Measurements from ENCODE around the gene KDM3B. TPM values are rescaled to one million over a fixed set of nuclear protein-coding genes. Genes with fewer than 3 reads are reported as not detected.

KDM3B gene
- total and polyA plus RNA-seq, 12 donors: 11.9 to 57.3 (median 46.7) TPM

DNA sequence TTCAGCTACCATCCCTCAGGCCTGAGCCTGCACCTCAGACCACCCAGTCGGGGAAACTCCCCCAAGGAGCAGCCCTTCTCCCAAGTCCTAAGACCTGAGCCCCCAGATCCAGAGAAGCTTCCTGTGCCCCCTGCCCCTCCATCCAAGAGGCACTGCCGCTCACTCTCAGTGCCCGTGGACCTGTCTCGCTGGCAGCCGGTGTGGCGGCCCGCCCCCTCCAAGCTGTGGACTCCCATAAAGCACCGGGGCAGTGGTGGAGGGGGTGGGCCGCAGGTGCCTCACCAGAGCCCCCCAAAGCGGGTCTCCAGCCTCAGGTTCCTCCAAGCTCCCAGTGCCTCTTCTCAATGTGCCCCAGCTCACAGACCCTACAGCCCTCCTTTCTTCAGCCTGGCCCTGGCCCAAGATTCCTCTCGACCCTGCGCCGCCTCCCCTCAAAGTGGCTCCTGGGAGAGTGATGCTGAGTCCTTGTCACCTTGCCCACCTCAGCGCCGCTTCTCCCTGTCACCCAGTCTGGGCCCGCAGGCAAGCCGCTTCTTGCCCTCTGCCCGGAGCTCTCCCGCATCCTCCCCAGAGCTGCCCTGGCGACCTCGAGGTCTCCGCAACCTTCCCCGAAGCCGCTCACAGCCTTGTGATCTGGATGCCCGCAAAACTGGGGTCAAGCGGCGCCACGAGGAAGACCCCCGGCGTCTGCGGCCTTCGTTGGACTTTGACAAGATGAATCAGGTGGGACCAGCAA lies 7.4 kb upstream of the KDM3B start:
- Histone ChIP-seq H3K36me3 (peaks cover 0 to 88% (median 56%) of the 10 kb centered on the region in 9 donors), H3K4me1 (peaks cover 0 to 28% (median 17%) of the 10 kb centered on the region in 9 donors), H3K4me3 (no peak overlapping the region), H3K9me3 (no peaks in the 10 kb centered on the region), H3K27me3 (no peaks in the 10 kb centered on the region), H3K27ac (no peak overlapping the region)
- ATAC-seq (no peak), DNase-seq (no peak)
- TF ChIP-seq, protein P1, sequence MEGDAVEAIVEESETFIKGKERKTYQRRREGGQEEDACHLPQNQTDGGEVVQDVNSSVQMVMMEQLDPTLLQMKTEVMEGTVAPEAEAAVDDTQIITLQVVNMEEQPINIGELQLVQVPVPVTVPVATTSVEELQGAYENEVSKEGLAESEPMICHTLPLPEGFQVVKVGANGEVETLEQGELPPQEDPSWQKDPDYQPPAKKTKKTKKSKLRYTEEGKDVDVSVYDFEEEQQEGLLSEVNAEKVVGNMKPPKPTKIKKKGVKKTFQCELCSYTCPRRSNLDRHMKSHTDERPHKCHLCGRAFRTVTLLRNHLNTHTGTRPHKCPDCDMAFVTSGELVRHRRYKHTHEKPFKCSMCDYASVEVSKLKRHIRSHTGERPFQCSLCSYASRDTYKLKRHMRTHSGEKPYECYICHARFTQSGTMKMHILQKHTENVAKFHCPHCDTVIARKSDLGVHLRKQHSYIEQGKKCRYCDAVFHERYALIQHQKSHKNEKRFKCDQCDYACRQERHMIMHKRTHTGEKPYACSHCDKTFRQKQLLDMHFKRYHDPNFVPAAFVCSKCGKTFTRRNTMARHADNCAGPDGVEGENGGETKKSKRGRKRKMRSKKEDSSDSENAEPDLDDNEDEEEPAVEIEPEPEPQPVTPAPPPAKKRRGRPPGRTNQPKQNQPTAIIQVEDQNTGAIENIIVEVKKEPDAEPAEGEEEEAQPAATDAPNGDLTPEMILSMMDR (IDR thresholded peaks at IDR 0.05): no peak
- WGBS, 2 donors: 93 to 97% methylated on average over 32 of the region's 32 CpGs
- intact Hi-C loops (cut with DNase I): loop anchor here in 1 of 10 donors (5.0 kb wide), 1 partner anchor 152 kb away; no protein-coding TSS in a partner anchor

DNA sequence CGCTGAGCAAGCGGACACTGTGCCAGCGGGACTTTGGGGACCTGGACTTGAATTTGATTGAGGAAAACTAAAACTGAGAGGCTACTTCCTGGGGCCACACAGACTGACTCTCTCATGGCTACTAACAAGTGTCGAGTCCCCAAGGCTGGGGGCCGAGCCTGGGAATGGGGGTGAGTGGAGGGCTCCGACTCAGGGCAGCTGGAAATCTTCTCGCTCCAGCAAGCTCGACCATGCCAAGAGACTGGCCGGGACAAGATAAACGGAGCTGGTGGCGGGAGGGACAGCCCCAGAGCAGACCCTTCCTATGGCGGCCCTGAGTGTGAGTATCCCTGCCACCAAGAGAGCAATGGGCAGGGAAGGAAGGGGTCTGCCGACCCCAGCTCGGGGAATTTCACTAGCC lies 5.6 kb upstream of the KDM3B start:
- Histone ChIP-seq H3K9me3 (peaks cover 0 to 2% (median 0%) of the 10 kb centered on the region in 11 donors), H3K4me1 (peaks cover 0 to 30% (median 16%) of the 10 kb centered on the region in 9 donors), H3K36me3 (peaks cover 0 to 77% (median 49%) of the 10 kb centered on the region in 9 donors), H3K27me3 (no peaks in the 10 kb centered on the region), H3K27ac (no peak overlapping the region), H3K4me3 (no peak overlapping the region)
- 94 to 95% methylated on average over 14 of the region's 14 CpGs for WGBS, 2 donors
- intact Hi-C loops (cut with DNase I): no loop called here
- ATAC-seq (no peak), DNase-seq (no peak)
- TF ChIP-seq, protein P1 (IDR thresholded peaks at IDR 0.05): no peak

DNA sequence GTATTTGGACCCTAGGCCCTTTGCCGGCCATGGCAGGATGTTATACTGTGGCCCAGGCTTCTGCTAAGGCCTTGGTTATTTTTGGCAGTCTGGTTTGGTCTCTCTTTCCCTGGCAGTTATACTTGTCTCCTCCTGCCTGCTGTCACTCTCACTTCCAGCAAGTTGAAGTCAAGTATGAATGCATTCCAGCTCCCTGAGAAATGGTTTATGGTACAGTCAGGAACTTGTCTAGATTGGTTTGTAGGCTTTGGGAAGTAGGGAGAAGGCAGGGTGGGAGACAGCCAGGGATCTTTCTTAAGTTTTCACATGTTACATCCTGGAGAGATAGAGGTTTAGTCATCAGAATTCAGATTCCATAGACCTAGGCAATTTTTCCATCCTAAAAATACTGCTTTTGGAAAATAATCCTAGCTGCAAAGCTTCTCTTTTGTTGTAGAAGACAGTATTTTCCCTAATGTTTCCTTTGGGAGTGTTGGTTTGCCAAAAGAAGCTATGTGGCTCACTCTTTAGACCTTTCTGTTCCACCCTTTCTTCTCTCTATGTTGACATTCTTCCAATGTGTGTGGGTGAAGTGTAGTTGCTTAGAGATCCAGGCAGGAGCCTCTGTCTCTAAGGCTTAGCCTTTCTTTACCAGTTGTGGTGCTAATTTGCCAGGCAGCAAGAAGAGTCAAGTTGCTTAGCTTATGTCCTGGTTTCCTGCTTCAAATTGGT lies 2.5 kb upstream of the KDM3B start:
- H3K4me3 ChIP-seq: no peak overlapping the region
- intact Hi-C loops (cut with DNase I): loop anchor here in 2 of 10 donors (5.0 to 10.0 kb wide), 2 partner anchors 125 to 142 kb away; no protein-coding TSS in a partner anchor
- DNase-seq: no peak
- no peaks in the 10 kb centered on the region for H3K27me3 ChIP-seq
- peaks cover 0 to 47% (median 37%) of the 10 kb centered on the region in 9 donors for H3K36me3 ChIP-seq
- 48 to 71% methylated on average over 1 of the region's 1 CpG for WGBS, 2 donors
- TF ChIP-seq, protein P1 (IDR thresholded peaks at IDR 0.05): no peak
- peaks cover 0 to 7% (median 5%) of the 10 kb centered on the region in 11 donors for H3K9me3 ChIP-seq
- H3K4me1 ChIP-seq: peaks cover 4 to 48% (median 30%) of the 10 kb centered on the region in 9 donors
- ATAC-seq: peak in 5 of 8 donors; percentile 7 to 50 (median 20)
- H3K27ac ChIP-seq: peak overlapping the region in 8 of 10 donors; percentile 28 to 98 (median 56)

DNA sequence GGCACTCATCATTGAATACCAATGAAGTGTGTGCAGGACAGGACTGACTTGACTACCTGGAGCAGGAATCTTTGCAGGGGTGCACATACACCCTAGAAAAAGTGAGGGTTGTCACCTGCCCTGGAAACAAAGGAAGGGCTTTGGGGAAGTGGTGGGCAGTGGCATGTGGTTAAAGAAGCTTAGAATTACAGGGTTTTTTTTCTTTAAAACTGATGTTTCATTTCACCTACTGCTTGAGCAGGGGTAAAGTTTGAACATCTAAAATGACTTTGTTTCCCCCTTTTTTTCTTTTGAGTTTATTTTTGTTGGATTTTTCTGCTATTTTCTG lies 2.0 kb upstream of the KDM3B start:
- Histone ChIP-seq H3K27me3 (no peaks in the 10 kb centered on the region), H3K4me3 (no peak overlapping the region), H3K27ac (peak overlapping the region in 8 of 10 donors; percentile 28 to 98 (median 56)), H3K4me1 (peaks cover 7 to 53% (median 35%) of the 10 kb centered on the region in 9 donors), H3K9me3 (peaks cover 0 to 7% (median 5%) of the 10 kb centered on the region in 11 donors), H3K36me3 (peaks cover 0 to 42% (median 32%) of the 10 kb centered on the region in 9 donors)
- ATAC-seq (no peak), DNase-seq (no peak)
- intact Hi-C loops (cut with DNase I): loop anchor here in 2 of 10 donors (5.0 to 10.0 kb wide), 2 partner anchors 126 to 142 kb away; no protein-coding TSS in a partner anchor
- TF ChIP-seq, protein P1 (IDR thresholded peaks at IDR 0.05): no peak

Data from heart right ventricle (tissue), 16 donors.